Measurements from ENCODE around the gene AKT3.

Gene AKT3

DNA sequence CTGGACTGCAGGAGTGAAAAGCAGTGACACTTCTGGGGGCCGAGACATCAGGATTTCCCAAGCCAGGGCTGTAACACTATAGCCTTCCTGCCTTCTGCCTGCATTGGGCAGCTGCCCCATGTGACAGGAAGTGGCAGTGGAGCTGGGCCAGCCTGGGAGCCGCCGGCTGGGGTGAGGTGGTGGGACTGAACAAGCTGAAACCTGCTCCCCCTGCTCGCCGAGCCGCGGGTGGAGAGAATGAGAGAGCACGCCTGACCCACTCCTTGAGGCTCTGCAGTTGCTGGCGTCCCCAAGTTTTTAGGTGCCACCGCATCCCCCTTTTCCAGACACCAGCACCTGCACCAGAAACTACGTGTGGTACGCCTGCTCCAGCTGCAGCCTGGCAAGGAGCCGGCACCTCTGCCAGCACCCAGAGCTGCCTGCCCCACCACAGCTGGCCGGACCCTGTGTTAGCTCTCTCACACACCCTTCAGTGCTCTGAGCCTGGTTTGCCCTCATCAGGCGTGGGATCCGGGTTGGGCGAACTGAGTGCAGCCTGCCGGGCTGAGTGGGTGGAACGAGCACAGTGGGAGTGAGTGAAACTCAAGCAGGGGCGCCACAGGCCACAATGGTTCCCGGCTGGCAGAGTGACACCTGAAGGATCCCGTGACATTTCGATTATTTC, 119.4 kb downstream of the AKT3 start:
- DNase-seq, result no peak

DNA sequence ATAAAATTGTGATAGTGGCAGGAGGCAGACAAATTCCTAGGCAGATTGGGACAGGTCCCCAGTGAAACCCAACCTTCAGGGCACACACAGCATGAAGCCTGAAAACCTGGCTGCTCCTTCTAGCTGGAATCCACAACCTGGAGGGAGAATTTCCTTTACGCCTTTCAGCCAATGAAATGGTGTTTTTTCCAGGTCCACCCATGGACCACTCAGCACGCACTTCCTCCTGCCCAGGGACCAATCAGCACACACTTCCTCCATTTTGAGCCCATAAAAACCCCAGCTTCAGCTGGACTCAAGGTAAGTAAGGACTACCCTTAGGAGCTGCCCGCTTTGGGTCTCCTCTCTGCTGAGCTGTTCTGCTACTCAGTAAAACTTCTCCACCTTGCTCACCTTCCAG, 120.1 kb downstream of the AKT3 start:
- DNase-seq, result no peak

DNA sequence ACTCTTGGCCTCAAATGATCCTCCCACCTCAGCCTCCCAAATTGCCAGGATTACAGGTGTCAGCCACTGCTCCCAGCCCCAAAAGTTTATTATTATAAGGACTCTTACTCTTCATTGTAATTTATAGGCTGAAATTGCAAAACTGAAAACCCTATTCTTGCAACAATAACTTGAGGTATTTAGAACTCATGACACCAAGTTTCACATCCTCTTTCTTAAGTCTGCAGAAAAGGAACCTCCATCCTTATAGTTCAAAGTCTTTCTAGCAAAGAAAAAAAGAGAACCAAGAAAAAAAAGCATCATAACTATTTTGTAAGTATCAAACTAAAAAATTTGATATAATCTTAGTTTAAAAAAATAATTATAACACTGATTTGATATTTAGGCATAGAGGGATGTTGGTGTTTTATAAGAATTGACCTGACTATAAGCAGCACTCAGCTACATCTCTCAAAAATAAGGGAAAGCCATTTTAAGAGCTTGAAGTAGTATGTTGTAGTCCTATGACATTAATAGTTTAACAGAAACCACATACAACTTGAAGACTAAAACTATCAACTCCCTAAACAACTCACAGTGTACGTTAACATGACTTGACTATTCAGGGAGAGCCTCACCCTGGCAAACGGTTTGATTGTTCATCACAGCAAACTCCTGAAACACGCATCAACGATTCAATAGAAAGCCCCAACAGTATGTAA, 122.4 kb downstream of the AKT3 start:
- DNase-seq, result no peak

DNA sequence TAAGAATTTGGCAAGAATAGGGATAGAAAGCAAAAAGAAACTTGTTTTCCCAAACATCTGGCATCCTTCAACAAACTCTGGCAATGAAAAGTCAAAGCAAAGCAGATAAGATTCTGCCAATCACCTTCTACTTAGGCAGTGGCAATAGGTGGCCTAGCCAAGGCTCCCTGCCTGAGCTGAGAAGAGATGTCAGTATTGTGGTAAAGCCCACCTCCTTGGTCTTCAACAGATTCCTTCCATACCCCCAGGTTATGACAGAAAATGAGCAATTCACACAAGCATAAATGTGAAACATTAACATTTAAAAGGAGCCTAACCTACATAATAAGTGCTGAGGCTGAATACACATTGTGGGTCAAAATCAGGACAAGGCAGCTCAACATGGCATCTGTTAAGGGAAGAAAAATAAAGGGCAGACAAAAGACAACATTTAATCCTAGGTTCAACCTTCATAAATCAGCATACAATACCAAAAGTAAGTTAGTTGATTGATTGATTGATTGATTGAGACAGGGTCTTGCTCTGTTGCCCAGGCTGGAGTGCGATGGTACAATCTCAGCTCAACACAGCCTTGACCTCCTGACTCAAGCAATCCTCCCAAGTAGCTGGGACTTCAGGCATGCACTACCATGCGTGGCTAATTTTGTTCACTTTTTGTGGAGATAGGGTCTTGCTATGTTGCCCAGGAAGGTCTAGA, 123.1 kb downstream of the AKT3 start:
- DNase-seq, result no peak

DNA sequence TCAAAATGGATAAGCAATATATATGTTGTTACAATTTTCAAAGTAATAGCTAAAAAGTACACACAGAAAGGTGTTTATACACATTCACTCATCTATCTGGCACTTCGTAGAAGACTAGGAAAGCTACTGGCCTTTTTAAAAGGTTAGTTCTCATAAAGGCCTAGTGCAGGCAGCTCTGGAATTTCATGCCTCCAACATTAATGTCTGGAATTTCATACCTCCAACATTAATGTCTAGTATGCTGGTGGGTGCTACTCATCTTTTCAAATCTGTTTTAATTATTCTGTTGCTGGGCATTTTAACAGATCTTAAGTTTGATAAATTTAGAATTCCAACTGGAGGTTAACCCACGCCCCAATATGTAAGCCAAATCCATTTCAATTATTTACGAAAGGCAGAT, 124.2 kb downstream of the AKT3 start:
- no peak for DNase-seq

DNA sequence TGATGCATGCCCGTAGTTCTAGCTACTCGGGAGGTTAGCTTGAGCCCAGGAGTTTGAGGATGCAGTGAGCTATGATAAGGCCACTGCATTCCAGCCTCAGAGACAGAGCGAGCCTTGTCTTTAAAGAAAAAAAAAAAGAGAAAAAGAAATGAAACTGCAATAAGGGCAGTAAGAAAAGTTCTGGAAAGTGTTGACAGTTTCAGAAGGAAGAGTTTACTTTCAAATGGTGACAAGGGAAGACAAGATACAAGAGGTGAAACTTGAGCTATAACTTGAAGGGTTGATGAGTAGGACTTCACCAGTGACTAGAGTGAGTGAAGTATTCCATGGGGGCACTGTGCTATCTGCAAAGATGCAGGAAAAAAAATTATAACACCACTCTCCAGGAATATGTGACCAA, 125.0 kb downstream of the AKT3 start:
- no peak for DNase-seq

DNA sequence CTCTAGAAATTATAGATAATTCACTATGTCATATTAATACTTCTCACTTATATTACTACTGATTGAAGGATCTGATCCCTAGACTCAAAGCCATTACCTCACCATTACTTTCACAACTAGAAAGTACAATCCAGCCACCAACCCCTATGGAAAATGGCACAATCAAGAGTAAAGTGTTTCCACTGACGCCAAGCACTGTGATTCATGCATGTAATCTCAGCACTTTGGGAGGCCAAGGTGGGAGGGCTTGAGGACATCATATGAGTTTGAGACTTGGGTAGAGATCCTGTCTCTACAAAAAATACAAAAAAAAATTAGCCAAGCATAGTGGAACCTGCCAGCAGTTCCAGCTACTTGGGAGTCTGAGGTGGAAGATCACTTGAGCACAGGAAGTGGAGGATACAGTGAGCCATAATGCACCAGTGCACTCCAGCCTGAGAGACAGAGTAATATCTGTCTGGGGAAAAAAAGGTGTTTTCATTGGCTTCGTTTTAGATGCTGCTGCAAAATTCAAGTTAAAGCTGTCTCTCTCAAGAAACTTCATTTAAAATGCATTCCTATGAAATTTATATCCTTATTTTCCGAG, 126.5 kb downstream of the AKT3 start:
- no peak for DNase-seq

DNA sequence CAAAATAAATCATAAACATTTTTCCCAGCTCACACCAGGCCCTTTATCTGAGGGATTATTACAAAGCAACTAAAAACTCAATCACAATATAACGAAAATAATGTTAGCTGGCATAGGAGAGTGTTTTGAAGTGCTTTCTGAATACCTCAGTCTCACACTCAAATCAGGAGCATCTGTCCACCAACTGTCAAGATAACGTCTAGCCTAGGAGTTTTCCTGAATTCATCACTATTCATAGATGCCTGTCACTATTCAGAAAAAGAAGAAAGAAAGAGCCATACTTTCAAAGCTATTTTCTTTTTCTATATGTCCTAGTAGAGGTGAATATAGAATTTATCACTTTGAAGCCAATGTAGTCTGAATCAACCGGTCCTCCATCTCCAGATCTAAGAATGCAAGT, 127.0 kb downstream of the AKT3 start:
- DNase-seq, result no peak

DNA sequence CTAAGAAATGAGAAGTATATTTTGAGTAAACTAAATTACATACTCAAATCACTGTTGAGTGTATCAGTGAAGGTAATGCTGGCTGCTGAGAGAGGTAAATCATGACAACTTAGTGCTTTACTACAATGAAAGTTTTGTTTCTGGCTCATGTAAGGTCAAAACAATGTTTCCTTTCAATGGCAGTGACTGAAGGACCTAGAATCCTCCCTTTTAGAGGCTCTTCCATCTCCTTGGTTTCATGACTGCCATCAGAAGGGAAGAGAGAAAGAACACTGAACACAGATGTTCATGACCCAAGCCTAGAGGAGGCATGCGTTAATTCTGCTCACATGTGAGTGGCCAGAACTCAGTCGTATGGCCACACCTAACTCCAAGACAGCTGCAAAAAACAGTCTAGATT, 130.6 kb downstream of the AKT3 start:
- no peak for DNase-seq

DNA sequence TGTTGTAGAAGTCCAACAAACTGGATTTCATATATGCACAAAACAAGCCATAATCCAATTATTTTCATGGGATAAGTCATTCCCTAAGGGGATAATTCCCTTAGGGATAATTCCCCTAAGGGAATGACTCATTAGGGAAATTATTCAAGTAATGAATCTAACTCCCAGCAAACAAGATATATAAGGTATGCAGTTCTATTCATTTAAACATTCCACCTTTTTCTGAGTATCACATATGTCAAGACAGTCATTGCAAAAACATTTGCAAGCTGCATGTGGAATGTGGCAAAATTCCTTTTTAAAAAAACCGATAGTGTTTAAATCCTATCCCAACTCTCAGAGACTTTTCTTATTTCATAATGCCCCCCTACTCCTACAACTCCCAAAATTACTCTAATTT, 131.2 kb downstream of the AKT3 start:
- DNase-seq, result peak; percentile 24

DNA sequence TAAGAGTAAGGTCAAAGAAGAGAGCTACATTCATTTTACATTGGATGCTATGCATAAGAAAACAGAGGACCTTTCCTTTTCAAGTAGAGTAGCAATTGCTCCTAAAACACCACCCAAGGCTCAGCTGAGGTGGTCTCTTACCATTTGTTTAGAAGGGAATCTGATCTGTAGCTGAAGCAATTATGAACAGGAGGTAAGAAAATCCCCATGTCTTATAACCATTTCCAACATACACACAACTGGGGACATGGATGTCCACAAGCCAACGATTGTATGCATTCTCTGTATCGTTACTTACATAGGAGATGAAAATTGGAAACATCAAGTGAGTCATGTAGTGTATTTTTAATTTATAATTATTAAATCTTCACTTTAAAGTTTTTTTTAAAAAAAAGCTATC, 132.0 kb downstream of the AKT3 start:
- DNase-seq, result no peak

DNA sequence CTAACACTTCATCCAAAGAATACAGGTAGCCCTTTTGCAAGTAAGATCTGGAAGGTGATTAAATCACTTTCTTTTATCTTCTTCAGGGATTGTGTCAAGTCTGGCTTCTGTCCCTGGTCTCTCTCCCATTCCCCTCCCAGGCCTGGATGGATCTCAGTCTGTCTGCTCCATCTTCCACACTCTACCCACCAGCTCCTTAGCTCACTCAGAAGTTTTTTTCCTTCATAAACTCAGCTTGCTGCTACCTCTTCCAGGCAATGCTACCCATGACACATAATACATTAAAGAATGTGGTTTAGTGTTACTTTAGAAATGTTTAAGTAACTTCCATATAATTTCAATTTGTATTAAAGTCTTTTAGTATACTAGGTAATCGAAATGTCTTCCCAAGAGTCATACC, 133.1 kb downstream of the AKT3 start:
- DNase-seq, result peak; percentile 34

DNA sequence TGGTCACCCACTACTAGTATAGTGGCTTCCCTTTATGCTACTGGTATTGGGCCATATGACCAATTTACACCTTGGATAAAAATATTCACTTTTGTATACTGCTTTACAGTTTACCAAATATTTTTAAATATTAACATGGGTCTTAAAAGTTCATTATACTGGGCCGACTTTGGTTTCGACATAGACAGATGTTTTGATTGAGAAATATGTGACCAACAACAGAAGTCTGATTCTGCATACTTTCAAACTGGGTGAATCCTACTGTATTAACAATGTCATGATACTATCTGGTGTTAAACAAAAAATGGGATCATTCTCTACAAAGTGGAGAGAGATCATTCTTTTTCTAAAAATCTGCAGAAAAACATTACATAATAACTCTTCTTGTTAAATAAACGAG, 134.8 kb downstream of the AKT3 start:
- DNase-seq, result no peak

DNA sequence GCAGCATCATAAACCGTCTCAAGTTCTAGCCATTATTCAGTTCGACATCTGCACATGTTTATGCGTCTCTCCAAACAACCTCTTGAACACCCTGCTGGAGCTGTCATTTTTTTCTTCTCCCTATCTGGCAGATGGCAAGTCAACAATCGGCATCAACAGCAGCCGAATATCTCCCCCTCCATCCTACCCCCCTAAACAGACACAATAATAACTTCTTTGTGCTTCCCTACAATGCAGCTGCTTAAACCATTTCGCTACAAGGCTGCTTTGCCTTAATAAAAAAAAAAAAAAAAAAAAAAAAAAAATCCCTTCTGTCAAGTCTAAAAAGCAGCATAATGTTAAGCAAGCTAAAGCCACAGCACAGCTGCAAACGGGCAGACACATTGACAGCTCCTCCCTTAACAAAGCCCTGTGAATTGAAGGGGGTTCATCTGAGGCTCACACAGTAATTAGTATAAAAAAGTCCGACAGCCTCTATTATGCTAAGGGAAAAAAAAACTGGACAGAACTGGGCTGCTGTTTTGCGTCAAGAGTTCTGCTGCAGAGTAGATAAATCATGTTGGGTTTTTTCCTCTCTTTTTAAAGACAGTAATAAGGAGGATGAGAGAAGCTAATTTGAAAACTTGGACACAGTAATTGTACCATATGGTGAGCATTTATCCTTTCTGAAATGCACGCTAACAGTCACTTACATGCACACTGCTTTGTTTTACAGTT, 136.4 kb downstream of the AKT3 start:
- DNase-seq, result peak; percentile 99

DNA sequence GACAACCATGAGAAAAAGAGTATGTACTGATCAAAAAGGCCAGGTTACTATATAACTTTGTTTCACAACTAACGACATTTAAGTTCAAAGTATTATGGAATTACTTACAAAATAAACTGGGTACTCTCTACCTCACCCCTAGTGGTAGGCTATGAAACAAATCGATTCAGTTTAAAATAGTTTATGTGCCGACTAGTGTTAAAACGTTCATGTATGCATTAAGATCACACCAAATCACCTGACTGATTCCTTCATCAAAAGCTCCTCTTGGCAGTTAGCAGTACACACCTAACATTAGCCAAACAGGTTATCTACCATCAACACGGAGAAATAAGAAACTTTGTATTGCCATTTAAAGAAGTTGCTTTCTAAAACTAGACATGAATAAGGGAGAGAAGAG, 137.1 kb downstream of the AKT3 start:
- DNase-seq, result peak; percentile 95

DNA sequence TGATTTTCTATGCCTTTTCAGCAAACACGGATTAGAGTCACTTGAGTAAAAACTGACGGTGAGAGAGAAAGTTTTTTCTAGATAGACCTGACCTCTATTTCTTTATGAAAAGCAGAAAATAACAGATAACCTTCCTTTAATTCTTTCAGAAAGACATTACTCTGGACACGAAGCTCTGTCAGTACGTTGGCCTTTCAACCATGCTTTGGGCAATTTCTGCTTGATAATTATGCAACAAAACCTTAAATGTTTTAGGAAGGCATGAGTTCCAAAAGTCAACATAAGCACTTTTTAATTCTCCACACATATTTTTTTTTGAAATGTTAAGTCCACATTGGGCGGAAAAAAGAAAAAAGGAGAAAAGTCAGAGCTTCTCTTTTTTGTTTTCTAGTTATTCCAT, 137.8 kb downstream of the AKT3 start:
- peak; percentile 55 for DNase-seq

DNA sequence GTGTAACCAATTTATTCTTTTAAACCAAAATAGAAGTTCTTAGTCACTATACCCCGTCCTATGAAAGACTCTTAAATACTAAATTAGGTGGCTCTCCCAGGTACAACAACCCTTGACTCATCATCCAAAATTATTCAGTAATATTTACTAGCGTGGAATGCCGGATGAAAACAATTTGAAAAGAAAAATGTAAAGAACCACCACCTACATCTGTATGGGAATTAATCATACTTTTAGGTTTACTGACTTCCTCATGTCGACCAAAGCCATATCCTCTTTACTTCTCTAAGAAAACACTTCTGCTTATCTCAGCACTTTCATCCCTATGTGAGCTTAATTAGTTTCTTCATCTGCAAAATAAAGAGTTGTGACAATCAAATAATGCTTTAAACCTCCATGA, 139.6 kb downstream of the AKT3 start:
- DNase-seq, result peak; percentile 24

DNA sequence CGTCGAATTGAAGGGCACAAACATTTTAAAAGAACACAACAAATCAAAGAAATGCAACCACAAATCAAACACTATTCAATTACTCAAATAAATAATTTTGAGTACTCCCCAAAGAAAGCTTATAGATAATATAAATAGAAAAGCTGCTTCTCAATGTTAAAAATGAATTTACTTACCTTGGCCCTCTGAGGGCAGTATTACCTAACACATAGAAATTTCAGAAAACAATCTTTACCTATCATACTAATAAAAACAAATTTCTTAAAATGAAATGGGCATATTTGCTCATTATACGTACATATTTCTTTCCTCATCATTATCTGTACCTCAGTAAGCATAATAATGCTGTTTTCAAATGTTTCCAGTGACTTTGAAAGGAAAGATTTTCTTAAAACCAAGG, 141.8 kb downstream of the AKT3 start:
- peak; percentile 62 for DNase-seq

DNA sequence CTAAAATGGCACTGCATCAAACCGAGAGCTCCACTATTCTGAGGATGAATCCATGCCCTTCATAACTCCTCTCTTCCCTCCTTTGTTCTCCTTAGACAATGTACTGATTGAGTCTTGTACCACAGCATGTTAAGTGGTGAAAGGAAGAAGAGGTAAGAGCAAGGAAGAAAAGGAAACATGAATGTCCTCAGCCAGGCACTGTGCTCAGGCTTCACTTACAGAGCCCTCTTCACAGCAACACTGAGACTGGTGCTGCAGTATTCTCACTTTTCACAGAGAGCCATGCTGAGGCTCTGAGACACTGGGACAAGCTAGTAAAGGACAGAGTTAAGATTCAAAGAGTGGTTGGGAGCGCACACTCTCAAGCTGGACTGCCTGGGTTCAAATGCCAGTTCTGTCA, 143.5 kb downstream of the AKT3 start:
- peak; percentile 80 for DNase-seq

DNA sequence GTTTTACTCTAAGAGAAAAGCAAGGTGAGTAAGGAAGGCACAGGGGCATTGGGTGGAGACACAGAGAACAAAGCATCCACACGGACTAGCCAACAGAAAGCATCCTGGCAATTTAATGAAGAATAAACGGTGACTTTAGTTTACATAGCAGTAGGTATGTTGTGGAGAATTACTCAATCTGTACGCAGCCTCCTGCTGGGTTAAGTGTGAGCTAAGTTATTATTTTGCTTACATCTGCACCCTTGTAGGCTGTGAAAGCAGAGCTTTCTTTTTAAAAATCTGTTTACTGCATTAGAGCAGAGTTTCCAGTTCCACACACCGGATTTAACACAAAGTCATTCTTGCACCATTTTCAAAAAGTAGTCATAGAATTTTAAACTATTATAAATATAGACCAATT, 144.5 kb downstream of the AKT3 start:
- peak; percentile 99 for DNase-seq

DNA sequence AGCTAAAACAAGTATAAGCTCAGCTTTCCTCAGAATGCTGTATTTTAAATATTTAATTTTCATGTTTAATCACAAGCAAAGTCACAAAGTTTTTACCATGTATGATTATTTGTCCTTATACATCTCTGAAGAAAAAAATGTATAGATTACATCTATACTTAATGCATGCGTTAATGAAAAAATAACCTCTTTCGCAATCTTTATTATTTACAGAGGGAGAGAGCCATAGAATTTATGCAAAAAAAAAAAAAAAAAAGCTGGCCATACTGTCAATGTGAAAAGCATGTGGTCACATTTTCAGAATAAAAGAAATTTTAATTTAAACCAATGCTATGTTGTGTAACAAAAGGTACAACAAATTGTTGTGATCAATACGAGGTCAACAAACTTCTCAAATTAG, 148.2 kb downstream of the AKT3 start:
- no peak for DNase-seq

DNA sequence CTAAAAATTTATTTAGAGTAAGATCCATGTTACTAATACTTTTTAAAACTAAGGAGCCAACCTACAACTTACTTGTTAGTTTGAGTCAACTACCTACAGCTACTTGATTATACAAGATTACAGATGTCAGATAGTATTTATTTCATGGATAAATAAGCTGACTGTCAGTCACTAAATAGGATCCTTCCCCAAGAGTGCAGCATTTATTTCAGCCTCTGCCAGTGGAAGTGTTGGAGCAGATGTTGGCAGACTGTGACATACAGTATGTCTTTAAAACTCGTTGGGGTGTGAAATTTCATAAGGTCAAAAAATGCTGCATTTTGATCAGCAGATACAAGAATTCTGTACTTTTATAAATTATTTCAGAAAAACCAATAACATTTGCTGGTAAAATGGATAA, 156.2 kb downstream of the AKT3 start:
- peak; percentile 73 for DNase-seq

DNA sequence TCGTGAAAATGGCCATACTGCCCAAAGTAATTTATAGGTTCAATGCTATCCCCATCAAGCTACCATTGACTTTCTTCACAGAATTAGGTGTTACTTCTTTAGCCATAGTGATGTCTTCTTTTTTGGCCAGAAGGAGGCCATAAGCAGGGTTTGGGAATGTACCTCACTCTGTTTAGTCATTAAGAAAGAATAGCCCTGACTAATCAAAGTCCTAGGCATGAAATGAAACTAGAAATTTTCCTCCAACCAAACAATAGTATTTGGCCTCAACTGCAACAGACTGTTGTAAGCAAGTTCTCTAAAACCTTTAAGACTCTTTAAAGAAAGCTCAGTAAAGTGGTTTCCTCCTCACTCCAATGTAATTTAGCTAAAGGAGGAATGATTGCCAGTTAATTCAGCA, 163.9 kb downstream of the AKT3 start:
- DNase-seq, result no peak

Measured in NCI-H69 (cell line).